NB4 (cell line): Measurements from ENCODE around the gene G3BP1.

Experiments
- MYC ChIP-seq: IDR thresholded peaks from 2 replicates; pipeline ENCODE4 v1.6.1; 2011; ENCODE audit warnings: low read depth, low read length
- POLR2A ChIP-seq: IDR thresholded peaks from 2 replicates; pipeline ENCODE4 v1.6.1; 2011; ENCODE audit warnings: mild to moderate bottlenecking; ENCODE audit not compliant: insufficient read length; ENCODE audit errors: extremely low read depth
- TF ChIP-seq, protein P1 (sequence below): IDR thresholded peaks from one replicate; pipeline ENCODE4 v1.5.1; 2012; ENCODE audit warnings: low read depth, low read length
- TF ChIP-seq, protein P2 (sequence below): IDR thresholded peaks from 2 replicates; pipeline ENCODE4 v1.6.1; 2011; ENCODE audit warnings: low read depth, low read length

DNA sequence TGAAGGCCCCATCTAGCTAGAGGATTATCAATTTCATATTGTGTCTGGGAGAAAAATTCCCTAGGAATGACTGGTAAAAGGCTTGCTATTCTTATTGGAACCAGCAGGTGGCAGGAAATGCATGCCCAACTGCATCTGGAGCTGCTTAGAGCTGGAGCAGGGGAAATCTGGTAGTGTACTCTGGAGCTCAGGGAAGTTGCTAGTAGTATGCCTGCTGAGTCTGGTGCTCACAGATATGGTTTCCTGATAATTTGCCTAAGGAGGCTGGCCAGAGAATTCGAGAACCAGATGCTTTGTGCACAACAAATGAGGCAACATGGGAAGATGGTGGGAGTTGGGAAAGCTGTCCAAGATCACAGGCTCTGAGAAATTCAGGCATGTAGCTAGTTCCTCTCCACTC, 53.7 kb downstream of the G3BP1 start:
- TF ChIP-seq, protein P1, sequence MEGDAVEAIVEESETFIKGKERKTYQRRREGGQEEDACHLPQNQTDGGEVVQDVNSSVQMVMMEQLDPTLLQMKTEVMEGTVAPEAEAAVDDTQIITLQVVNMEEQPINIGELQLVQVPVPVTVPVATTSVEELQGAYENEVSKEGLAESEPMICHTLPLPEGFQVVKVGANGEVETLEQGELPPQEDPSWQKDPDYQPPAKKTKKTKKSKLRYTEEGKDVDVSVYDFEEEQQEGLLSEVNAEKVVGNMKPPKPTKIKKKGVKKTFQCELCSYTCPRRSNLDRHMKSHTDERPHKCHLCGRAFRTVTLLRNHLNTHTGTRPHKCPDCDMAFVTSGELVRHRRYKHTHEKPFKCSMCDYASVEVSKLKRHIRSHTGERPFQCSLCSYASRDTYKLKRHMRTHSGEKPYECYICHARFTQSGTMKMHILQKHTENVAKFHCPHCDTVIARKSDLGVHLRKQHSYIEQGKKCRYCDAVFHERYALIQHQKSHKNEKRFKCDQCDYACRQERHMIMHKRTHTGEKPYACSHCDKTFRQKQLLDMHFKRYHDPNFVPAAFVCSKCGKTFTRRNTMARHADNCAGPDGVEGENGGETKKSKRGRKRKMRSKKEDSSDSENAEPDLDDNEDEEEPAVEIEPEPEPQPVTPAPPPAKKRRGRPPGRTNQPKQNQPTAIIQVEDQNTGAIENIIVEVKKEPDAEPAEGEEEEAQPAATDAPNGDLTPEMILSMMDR = peak; percentile 74
- TF ChIP-seq POLR2A (no peak), MYC (no peak)
- TF ChIP-seq, protein P2, sequence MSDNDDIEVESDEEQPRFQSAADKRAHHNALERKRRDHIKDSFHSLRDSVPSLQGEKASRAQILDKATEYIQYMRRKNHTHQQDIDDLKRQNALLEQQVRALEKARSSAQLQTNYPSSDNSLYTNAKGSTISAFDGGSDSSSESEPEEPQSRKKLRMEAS = no peak
